HCEC 1CT (cell line): Measurements from ENCODE around the gene TAF12.
"Not testable (repeated sequence)": the region's sequence is repeated elsewhere in the genome, so short reads cannot be mapped to it uniquely, and the experiment has no call there.

Experiments
- DNase-seq: peaks from one replicate; pipeline ENCODE4 v3.0.0-alpha.2; 2017

TAF12 gene, protein sequence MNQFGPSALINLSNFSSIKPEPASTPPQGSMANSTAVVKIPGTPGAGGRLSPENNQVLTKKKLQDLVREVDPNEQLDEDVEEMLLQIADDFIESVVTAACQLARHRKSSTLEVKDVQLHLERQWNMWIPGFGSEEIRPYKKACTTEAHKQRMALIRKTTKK

DNA sequence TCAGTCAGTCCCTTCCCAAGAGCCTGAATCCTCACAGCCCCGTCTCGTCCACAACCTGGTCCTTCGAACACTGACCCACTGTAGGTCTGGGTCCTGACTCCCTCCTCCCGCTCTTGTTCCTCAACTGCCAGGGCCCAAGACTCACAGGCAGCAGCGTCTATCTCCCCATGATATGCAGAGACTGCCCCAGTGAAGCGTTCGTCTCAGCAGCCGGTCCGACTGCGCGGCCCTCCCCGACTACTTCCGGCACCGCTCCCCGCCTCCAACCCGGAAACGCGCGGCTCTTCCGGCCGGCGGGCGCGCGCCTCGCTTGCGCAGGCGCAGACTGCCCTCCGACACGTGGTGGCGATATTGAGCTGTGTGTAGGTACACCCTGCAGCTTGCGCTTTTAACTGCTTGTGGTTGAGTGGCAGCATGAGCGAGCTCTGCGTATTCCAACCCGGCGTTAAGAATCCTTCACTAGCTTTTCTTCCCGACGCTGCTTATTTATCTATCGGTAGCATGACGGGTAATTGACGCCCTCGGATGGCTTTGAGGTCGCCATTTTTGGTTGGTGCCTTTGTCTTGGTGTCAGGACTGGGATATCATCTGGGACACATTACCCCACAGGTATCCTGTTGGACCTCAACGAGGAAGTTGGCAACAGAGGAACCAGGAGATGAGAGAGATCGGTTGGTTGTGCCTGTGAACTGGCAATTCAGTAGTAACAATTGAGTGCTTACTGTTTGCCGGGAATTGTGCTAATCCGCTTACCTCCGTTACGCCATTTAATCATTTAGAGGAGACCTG lies at the start of gene TAF12:
Gene TAF12 (minus strand): TSS at position 221 of the 789 bp plus-strand sequence. CDS start 20,986 bp downstream, outside the sequence.
- peak; percentile 95 for DNase-seq

DNA sequence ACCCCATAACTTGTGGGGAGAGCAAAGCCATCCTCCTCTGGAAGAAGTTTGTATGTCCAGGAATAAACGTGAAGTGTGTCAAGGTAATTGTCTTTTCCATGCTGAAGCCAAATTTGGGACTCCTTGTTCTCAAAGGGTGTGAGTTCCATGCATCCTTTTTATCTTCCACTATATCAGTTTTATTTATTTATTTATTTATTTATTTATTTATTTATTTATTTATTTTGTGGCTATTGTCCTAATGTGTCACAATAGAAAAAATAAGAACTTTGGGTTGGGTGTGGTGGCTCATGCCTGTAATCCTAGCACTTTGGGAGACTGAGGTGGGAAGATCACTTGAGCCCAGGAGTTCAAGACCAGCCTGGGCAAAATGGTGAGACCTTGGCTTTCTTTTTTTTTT lies 48.8 kb upstream of the TAF12 start:
- DNase-seq: not testable (repeated sequence)

DNA sequence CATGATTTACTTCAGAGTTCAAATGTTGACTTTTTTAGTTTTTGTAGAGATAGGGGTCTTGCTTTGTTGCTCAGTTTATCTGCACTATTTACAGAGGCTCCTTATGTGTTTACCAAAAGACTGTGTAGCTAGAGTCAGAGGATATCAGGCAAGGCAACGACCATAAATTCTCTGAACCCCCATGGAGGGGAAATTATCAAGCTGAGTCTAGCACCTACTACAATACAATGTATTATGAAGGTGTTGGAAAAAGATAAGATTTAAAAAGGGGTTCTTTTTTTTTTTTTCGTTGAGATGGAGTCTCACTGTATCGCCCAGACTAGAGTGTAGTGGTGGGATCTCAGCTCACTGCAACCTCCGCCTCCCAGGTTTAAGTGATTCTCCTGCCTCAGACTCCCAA lies 42.1 kb upstream of the TAF12 start:
- DNase-seq: no peak

DNA sequence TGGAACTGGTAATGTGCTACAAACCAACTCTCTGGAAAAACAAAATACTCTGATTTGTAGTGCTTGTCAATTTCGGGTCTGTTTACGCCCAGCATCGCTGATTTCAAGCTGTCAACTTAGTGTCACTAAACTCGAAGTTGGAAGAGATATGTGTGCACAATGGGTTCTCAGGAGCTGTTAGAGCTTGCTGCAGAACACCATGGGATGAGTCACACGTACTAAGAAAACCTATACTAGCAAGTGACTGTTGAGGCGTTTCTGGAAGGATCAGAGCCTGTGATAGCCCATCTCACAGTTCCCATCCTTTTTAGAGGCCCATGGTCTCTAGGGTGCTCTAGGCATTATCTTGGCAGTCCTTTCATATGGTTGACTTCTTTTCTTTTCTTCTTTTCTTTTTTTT lies 40.0 kb upstream of the TAF12 start:
- no peak for DNase-seq

DNA sequence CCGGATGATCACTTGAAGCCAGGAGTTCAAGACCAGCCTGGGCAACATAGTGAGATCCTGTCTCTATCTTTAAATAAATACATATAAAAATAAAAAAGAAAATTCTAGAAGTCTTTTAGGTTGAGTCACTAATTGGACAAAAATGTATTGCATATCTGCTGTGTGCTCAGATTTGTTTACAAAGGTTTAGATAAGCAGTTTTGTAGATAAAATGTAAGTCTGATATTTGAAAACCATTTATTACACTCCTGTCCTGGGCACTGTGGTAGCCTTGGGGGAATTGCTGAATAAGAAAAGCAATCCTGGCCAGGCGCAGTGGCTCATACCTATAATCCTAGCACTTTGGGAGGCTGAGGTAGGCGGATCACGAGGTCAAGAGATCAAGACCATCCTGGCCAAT lies 37.3 kb upstream of the TAF12 start:
- no peak for DNase-seq

DNA sequence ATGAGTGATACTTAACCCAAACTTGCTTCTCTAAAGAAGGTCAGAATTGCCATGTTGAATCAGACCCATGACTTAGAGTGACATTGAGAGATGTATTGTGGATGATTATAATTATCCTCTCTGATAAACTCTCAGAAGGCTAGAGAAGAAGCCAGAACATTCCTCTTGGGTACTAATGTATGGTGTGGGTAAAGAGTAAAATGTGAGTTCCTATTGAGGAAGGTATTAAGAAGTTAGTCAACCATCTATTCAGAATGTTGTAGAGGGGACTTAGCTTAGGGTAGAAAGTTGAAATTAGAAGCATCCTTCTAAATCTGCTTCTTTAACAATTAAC lies 33.0 kb upstream of the TAF12 start:
- DNase-seq: no peak

DNA sequence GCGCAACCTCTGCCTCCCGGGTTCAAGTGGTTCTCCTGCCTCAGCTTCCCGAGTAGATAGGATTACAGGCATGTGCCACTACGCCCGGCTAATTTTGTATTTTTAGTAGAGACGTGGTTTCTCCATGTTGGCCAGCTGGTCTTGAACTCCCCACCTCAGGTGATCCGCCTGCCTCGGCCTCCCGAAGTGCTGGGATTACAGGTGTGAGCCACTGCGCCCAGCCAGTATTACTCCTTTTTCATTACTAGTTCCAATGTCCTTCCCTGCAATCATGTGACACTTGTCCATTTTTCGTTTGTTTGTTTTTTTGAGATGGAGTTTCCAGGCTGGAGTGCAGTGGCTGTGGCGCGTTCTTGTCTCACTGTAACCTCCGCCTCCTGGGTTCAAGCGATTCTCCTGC lies 30.1 kb upstream of the TAF12 start:
- not testable (repeated sequence) for DNase-seq

DNA sequence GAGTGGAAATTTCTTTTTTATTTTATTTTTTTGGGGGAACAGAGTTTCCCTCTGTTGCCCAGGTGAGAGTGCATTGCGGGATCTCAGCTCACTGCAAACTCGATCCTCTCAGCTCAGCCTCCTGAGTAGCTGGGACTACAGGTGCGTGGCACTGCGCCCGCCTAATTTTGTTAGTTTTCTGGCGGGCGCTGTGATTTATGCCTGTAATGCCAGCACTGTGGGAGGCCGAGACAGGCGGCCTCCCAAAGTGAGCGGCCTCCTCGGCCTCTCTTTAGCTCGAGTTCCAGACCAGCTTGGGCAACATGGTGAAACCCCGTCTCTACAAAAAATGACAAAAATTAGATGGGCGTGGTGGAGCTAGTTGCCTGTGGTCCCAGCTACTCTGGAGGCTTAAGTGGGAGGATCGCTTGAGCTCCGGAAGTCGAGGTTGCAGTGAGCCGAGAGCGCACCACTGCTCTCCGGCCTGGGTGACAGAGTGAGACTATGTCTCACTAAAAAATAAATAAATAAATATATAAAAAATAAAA lies 28.4 kb upstream of the TAF12 start:
- DNase-seq: no peak

DNA sequence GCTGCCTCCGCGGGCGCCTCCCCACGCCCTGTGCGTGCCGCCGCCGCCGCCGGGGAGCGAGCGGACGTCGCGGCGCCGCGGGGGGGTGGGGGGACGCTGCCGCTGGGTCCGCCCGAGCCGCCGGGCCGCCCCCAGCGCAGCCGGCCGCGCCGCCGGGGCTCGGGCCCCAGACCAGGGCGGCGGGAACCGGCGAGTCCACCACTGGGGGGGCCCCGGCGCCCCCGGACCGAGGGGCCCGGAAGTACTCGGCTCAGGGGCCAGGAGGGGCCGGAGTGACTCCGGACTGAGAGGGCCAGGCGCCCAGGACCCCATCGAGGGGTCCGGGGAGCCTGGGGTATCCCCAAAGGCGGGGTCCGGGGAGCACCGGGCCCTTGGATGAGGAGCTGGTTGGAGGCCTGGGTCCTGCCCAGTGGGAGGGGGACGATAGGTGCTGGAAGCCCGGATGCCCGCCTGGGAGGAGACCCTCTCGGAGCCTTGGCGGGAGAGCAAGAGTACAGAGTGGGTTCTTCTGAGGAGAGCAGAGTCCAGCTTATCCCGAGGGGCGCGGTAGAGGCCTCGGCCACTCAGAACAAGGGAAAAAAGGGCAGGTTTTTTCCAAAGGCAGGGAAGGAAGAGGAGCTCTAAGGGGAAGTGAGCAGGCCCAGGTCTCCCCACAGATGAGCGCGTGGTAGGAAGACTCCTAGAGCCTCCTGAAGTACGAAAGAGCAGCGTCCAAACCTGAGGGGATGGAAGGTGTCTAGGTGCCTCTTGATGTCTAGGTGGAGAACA lies 26.3 kb upstream of the TAF12 start:
- peak; percentile 67 for DNase-seq

DNA sequence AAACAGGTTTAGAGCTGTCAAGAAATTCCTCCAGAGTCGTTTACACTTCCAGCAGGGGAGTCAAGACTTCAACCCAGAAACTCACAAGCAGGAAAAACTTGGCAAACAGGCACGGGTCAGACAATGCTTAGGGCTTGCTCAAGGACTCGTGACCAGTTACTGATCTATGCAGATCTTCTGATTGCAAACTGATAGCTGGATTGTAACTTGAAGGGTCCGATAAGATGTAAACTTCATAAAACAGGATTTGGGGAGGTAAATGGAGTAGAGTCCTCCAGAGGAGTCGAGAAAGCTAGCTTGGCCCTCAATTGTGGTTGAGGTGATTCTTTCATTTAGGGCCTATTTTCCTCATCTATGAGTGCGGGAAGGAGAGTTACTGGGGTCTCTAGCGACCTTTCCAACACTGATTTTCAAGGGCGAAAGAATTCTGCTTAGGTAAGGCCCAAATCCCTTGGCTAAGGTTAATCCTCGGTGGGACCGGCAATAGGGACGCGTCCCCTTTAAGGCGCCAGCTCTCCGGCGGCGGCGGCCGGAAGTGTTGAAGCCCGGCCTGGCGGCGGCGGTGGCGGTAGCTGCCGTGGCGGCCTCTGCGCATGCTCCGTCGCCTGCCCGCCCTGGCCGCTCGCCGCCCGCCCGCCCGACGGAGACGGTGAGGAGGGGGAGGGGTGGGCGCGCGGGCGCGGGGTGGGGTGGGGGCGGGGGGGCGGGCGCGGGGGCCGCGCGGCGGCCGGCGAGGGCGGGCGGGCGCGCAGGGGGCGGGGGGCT lies 25.5 kb upstream of the TAF12 start, which contains the start of gene GMEB1:
Gene GMEB1 (plus strand): TSS at position 594 of the 765 bp plus-strand sequence. CDS start 14,829 bp downstream, outside the sequence.
- peak; percentile 86 for DNase-seq

DNA sequence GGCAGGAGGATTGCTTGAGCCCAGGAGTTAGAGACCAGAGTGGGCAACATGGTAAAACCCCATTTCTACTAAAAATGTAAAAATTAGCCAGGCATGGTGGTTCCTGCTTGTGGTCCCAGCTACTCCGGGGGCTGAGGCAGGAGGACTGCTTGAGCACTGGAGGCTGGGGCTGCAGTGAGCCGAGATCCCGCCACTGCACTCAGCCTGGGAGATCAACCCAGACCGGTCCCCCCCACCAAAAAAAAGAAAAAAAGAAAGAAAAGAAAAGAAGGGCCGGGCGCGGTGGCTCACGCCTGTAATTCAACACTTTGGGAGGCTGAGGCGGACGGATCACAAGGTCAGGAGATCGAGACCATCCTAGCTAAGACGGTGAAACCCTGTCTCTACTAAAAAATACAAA lies 23.9 kb upstream of the TAF12 start:
- no peak for DNase-seq

DNA sequence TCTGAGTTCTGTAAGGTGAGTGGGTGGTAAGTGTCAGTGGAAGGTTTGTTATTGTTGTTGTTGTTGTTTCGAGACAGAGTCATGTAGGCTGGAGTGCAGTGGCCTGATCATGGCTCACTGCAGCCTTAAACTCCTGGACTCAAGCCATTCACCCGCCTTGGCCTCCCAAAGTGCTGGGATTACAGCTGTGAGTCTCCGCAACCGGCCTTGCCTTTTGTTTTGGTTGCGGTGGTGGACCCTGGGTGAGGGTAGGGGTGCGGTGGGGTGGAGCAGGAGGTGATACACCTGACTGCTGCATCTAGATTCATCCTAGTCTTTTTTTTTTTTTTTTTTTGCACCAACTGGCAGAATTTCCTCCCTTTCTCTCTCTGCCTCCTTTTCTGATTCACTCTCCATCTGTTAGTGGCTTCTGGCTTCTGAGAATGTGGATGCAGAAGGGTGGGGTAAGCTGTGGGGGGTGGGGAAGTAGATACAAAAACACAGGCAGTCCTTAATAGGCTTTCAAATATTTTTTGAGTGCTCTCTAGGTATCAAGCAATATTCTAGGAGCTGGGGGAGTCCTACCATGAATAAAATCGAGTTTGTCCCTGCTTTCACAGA lies 21.1 kb upstream of the TAF12 start:
- DNase-seq: no peak

DNA sequence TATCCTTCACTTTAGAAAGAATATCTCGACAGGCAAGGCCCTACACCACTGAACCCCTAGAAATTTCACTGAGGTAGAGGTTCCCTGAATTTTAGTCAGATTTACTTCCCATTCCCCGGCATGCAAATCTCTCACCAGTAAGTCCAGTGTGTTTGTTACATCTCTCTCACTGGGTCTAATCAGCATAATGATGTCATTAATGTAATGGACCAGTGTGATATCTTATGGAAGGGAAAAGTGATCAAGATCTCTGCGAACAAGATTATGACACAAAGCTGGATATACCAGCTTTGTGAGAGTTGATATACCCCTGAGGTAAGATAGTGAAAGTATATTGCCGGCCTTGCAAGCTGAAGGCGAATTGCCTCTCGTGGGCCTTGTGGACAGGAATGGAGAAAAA lies 13.5 kb upstream of the TAF12 start:
- no peak for DNase-seq

DNA sequence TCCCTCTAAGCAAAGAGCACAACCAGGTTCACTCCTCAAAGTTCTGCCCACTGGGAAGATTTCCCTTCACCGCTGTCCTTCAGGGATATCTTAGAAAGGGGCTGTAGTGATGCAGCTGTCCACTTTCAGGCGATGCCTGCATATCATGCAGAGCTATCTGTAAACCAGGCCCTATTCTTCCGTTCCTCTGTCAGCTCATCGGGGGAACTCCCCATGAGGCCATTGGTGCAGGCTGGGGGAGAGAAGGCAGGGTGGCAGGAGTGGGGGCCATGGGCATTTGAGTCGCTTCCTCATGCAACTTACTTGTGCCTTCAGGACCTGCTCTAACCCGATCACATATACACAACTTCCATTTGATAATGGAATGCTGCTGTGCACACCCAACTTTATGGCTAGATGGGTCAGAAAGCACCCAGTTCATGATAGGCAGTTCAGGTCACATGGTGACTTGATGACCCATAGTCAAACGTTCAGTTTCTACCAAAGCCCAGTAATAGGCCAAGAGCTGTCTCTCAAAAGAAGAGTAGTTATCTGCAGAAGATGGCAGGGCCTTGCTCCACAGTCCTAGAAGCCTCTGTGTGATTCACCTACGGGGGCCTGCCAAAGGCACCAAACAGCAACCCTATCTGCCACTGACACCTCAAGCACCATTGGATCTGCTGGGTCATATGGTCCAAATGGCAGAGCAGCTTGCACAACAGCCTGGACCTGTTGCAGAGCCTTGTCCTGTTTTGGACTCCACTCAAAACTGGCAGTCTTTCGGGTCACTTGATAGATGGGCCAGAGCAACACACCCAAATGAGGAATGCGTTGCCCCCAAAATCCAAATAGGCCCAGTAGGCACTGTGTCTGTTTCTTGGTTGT lies 12.8 kb upstream of the TAF12 start:
- not testable (repeated sequence) for DNase-seq

DNA sequence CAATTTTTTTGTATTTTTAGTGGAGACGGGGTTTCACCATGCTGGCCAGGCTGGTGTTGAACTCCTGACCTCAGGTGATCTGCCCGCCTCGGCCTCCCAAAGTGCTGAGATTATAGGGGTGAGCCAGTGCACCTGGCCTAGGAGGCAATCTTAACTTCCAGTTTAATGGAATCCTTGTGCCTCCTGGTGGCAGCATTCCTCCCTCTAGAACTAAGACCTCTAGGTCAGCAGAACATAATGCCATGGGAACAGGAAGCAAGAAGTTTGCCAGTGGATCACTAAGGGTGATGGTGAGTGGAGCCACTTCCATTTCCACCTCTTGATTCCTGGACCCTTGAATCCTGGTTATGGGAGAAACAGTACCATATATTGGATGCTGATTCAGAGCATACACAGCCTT lies 11.0 kb upstream of the TAF12 start:
- DNase-seq: peak; percentile 35

DNA sequence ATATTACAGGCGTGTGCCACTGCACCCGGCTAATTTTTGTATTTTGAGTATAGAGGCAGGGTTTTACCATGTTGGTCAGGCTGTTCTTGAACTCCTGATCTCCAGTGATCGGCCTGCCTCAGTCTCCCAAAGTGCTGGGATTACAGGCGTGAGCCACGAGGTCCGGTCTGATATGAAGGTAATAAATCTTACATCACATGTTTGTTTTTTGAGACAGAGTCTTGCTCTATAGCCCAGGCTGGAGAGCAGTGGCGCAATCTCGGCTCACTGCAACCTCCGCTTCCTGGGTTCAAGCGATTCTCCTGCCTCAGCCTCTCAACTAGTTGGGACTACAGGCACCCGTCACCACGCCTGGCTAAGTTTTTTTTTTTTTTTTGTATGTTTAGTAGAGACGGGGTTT lies 10.2 kb upstream of the TAF12 start:
- DNase-seq: not testable (repeated sequence)

DNA sequence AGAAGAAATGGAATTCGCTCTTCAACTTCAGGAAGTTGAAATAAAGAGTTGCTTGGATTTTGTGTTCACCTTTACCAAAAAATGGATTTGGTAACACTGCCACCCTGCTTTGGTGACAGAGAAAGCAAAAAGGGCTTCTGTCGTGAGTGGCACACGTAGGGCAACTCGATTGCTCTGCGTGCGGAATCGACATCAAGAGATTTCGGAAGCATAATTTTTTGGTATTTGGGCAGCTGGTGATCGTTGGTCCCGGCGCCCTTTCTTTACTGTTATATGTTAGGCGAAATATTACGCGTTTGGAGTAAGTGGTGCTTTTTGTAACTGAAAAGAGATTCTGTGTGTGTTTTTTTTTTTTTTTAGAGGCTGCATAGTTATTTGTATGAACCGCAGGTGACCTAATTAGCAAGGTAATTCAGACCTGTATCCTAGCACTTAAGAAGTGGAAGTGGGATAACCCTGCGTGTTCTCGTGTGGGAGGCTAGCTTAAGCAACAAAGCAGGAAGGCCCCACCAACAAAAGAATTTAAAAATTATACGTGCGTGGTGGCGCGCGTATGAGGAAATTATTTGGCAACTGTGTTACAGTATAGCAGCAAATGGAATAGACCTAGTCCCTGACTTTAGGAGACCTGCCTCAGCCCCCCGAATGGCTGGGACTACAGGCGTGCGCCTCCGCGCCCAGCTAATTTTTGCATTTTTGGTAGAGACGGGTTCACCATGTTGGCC lies 5.8 kb upstream of the TAF12 start, which contains the start of gene RNU11:
Gene RNU11 (plus strand): TSS at position 127 of the 725 bp plus-strand sequence.
- peak; percentile 99 for DNase-seq

DNA sequence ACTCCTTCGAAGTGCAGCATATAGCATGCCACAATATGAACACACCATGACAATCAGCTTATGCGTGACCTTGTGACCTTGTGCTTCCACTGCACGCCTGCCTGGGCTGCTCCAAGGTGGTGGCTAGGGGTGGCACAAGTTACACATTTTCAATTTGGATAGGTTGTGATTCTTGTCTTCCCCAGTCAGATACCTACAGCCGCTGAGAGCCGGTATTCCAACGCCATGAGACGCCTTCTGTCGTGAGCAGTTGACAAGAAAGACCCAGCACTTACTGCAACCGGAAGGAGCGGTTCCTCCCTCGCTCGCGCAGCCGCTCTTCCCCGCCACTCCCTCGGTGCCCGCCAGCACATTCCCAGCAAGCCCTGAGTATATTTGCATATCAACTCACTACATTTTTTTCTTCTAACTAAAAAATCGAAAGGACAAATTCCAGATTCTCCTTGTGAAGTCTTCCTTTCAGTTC lies 5.2 kb upstream of the TAF12 start:
- DNase-seq: peak; percentile 92

DNA sequence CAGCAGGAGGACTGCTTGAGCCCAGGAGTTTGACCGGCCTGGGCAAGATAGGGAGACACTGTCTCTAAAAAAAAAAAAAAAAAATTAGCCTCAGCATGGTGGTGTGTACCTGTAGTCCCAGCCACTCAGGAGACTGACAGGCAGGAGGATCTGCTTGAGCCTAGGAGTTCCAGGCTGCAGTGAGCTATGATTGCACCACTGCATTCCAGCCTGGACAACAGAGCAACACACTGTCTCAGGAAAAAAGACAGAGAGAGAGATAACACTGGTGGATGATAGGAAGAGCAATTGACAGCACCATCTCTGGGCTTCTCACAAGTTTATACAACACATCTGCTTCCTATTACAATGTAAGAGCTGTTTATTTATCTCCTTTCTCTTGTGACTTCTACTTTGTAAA lies 3.2 kb upstream of the TAF12 start:
- no peak for DNase-seq

DNA sequence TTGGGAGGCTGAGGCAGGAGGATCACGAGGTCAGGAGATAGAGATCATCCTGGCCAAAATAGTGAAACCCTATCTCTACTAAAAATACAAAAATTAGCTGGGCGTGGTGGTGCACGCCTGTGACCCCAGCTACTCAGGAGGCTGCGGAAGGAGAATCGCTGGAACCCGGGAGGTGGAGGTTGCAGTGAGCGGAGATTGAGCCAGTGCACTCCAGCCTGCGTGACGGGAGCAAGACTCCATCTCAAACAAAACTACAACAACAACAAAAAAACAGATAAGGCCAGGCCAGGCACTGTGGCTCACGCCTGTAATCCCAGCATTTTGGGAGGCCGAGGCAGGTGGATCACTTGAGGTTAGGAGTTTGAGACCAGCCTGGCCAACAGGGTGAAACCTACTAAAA lies 2.5 kb upstream of the TAF12 start:
- DNase-seq: not testable (repeated sequence)
